Nephron progenitor cell (in vitro differentiated cells): ENCODE data around the gene REX1BD.

ENCODE experiments used
- DNase-seq: peaks from one replicate; pipeline ENCODE4 v3.0.0; 2021
- H3K27ac Mint-ChIP-seq: 2 replicates; pipeline ENCODE4 v1.8.0; 2021; ENCODE audit warnings: mild to moderate bottlenecking, moderate library complexity, mixed read lengths
- H3K27me3 Mint-ChIP-seq: 2 replicates; pipeline ENCODE4 v1.8.0; 2021; ENCODE audit warnings: mild to moderate bottlenecking, low read depth, mixed read lengths; ENCODE audit not compliant: poor library complexity
- H3K36me3 Mint-ChIP-seq: 2 replicates; pipeline ENCODE4 v1.8.0; 2021; ENCODE audit warnings: low read depth, mixed read lengths
- H3K4me1 Mint-ChIP-seq: 2 replicates; pipeline ENCODE4 v1.8.0; 2021; ENCODE audit warnings: mixed read lengths
- H3K4me3 Mint-ChIP-seq: 2 replicates; pipeline ENCODE4 v1.8.0; 2021; ENCODE audit warnings: mild to moderate bottlenecking, moderate library complexity, mixed read lengths
- H3K9me3 Mint-ChIP-seq: 2 replicates; pipeline ENCODE4 v1.8.0; 2021; ENCODE audit warnings: mild to moderate bottlenecking, moderate library complexity, mixed read lengths
- CTCF ChIP-seq: fragments of 200-600 bp; sonication (generic); IDR thresholded peaks from 2 replicates; pipeline ENCODE4 v1.5.0; 2021; ENCODE audit warnings: antibody characterized with exemption

REX1BD gene

DNA sequence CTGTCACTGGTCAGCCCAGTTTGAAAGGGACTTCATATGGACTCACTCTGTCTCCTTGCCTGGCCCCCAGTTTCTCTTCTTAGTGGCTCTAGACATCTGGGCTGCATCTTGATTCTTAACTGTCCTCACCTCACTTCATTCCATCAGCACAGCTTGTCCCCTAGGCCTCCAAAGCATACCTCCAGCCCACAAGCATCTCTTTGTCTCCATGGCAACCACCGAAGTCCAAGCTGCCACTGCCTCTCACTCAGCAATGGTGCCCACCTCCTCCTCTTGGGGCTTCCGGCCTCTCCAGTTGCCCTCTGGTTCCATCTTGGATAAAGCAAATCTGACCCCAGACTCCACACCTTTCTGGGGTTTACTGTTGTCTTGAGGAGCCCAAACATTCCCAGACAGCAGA is 38.3 kb downstream of the REX1BD start:
- no peak overlapping the region for H3K27ac Mint-ChIP-seq
- TF ChIP-seq CTCF = no peak
- no peaks in the 10 kb centered on the region for H3K9me3 Mint-ChIP-seq
- H3K27me3 Mint-ChIP-seq = peaks cover 23% of the 10 kb centered on the region
- no peak for DNase-seq
- H3K4me1 Mint-ChIP-seq = peaks cover 11% of the 10 kb centered on the region
- H3K4me3 Mint-ChIP-seq = no peak overlapping the region
- no peaks in the 10 kb centered on the region for H3K36me3 Mint-ChIP-seq

DNA sequence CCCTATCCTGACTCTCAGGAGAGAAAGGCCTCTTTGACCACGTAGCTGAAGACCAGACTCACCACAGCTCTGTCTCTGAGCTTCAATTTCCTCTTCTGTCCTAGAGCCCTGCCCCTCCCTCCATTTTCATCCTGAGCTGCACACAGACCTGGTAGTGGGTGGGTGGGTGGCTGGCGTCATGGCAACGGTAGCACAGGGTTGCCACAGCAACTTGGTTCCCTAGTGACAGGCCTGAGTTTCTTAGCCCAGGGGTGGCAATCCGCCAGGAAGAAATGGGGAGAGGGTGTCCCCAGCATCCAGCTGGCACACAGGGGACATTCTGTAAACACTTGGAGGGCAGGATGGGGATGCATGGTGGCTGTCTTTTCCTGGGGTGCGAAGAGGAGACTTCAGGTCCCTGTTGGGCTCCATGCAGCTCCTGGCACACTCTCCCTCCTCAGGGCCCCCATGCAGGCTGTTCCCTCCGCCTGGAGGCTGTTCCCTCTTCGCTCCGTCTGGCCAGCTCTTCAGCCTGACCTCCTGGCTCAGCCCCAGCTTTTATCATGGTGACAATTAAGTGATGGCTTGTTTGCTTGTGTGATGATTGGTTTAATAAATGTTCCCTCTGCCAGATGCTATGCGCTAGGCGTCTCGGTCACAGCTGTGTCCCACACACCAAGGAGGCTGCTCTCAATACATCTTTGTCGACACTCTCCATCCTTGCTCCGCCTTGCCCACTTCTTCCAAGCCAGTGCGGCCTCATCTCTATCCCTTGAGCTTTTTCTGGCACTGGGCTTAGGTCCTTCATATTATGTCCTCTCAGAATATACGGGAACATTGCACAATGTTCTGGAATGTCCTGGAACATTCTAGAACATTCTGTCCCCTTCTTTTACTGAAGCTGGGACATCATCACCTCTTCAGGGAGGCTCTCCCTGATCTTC is 40.8 kb downstream of the REX1BD start:
- TF ChIP-seq CTCF = no peak
- no peaks in the 10 kb centered on the region for H3K9me3 Mint-ChIP-seq
- H3K36me3 Mint-ChIP-seq = no peaks in the 10 kb centered on the region
- DNase-seq = no peak
- H3K4me1 Mint-ChIP-seq = peaks cover 16% of the 10 kb centered on the region
- H3K4me3 Mint-ChIP-seq = no peak overlapping the region
- peaks cover 15% of the 10 kb centered on the region for H3K27me3 Mint-ChIP-seq
- no peak overlapping the region for H3K27ac Mint-ChIP-seq

DNA sequence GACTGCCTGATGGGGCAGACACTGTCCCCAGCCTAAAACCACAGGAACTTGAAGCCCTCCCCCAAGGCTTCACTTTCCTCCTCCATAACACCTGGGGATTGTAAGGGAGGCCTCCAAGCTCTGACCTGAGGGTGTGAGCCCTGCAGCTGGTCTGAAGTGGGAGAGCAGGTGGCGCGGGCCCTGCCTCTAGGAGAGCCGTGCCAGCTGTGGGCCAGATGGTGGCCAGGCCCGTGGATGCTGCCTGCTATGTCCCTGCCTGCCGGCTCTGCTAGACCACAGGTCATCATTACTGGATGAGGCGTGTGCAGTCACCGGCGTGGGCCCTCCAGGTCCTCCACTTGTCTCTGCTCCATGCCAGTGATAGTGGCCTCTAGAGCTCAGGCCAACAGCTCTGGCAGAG is 44.7 kb downstream of the REX1BD start:
- Mint-ChIP-seq H3K4me1 (peaks cover 34% of the 10 kb centered on the region), H3K27me3 (peaks cover 9% of the 10 kb centered on the region), H3K27ac (no peak overlapping the region), H3K9me3 (no peaks in the 10 kb centered on the region), H3K4me3 (no peak overlapping the region), H3K36me3 (no peaks in the 10 kb centered on the region)
- no peak for DNase-seq
- no peak for TF ChIP-seq CTCF

GRCh38 chr19:18634612-18635297 is 46.2 kb downstream of the REX1BD start:
- peaks cover 9% of the 10 kb centered on the region for H3K27me3 Mint-ChIP-seq
- no peak for DNase-seq
- H3K9me3 Mint-ChIP-seq = no peaks in the 10 kb centered on the region
- TF ChIP-seq CTCF = no peak
- no peak overlapping the region for H3K27ac Mint-ChIP-seq
- peaks cover 31% of the 10 kb centered on the region for H3K4me1 Mint-ChIP-seq
- no peaks in the 10 kb centered on the region for H3K36me3 Mint-ChIP-seq
- H3K4me3 Mint-ChIP-seq = no peak overlapping the region

- no peak for DNase-seq
- Mint-ChIP-seq H3K27ac (no peak overlapping the region), H3K4me3 (peak overlapping the region; percentile 86)
Observed at GRCh38 chr19:18635831-18636182, 47.2 kb downstream of the REX1BD start.

More at GRCh38 chr19:18635831-18636182, 47.2 kb downstream of the REX1BD start:
- Mint-ChIP-seq H3K36me3 (no peaks in the 10 kb centered on the region), H3K9me3 (no peaks in the 10 kb centered on the region), H3K4me1 (peaks cover 28% of the 10 kb centered on the region), H3K27me3 (peaks cover 6% of the 10 kb centered on the region)
- no peak for TF ChIP-seq CTCF
